ENCODE data around the gene PAQR7.

The PAQR7 gene

GRCh38 chr1:25902462-25902861 is 27.0 kb upstream of the PAQR7 start:
- DNase-seq (ENCODE audit: low read depth in 2 of 2): no peak

GRCh38 chr1:25900219-25900618 is 24.7 kb upstream of the PAQR7 start:
- no peak for DNase-seq (ENCODE audit: low read depth in 2 of 2)

GRCh38 chr1:25899792-25900191 is 24.3 kb upstream of the PAQR7 start:
- DNase-seq (ENCODE audit: low read depth in 2 of 2): no peak

GRCh38 chr1:25898223-25899015 is 22.9 kb upstream of the PAQR7 start:
- no peak for DNase-seq (ENCODE audit: low read depth in 2 of 2)

GRCh38 chr1:25897754-25898153 is 22.2 kb upstream of the PAQR7 start:
- no peak for DNase-seq (ENCODE audit: low read depth in 2 of 2)

GRCh38 chr1:25896266-25896665 is 20.8 kb upstream of the PAQR7 start:
- no peak for DNase-seq (ENCODE audit: low read depth in 2 of 2)

GRCh38 chr1:25895365-25895990 is 20.0 kb upstream of the PAQR7 start:
- DNase-seq (ENCODE audit: low read depth in 2 of 2): peak; percentile 79 to 81

- DNase-seq (ENCODE audit: low read depth in 2 of 2): no peak
Measured at GRCh38 chr1:25893116-25893515, 17.6 kb upstream of the PAQR7 start.

GRCh38 chr1:25891606-25892005 is 16.1 kb upstream of the PAQR7 start:
- DNase-seq (ENCODE audit: low read depth in 2 of 2): no peak

- DNase-seq (ENCODE audit: low read depth in 2 of 2): no peak
Measured at GRCh38 chr1:25890239-25891034, 14.9 kb upstream of the PAQR7 start.

GRCh38 chr1:25889470-25889869 is 14.0 kb upstream of the PAQR7 start:
- DNase-seq (ENCODE audit: low read depth in 2 of 2): no peak

GRCh38 chr1:25888426-25888987 is 13.0 kb upstream of the PAQR7 start:
- no peak for DNase-seq (ENCODE audit: low read depth in 2 of 2)

GRCh38 chr1:25885602-25886001 is 10.1 kb upstream of the PAQR7 start:
- no peak for DNase-seq (ENCODE audit: low read depth in 2 of 2)

- DNase-seq (ENCODE audit: low read depth in 2 of 2): no peak
Measured at GRCh38 chr1:25881266-25881665, 5.8 kb upstream of the PAQR7 start.

- no peak for DNase-seq (ENCODE audit: low read depth in 2 of 2)
Measured at GRCh38 chr1:25880518-25880917, 5.0 kb upstream of the PAQR7 start.

- DNase-seq (ENCODE audit: low read depth in 2 of 2): no peak
Measured at GRCh38 chr1:25879675-25880074, 4.2 kb upstream of the PAQR7 start.

GRCh38 chr1:25878690-25879089 is 3.2 kb upstream of the PAQR7 start:
- DNase-seq (ENCODE audit: low read depth in 2 of 2): no peak

- DNase-seq (ENCODE audit: low read depth in 2 of 2): no peak
Measured at GRCh38 chr1:25877155-25877554, 1.6 kb upstream of the PAQR7 start.

- DNase-seq (ENCODE audit: low read depth in 2 of 2): no peak
Measured at GRCh38 chr1:25876693-25877077, 1.2 kb upstream of the PAQR7 start.

- no peak for DNase-seq (ENCODE audit: low read depth in 2 of 2)
Measured at GRCh38 chr1:25875856-25876692, 566 bp upstream of the PAQR7 start.

- DNase-seq (ENCODE audit: low read depth in 2 of 2): no peak
Measured at GRCh38 chr1:25874635-25875153, 814 bp downstream of the PAQR7 start.

All from stimulated activated CD4-positive, alpha-beta T cell treated with anti-CD3 and anti-CD28 coated beads, Interleukin-1b, Interleukin-23, amount 100 ng/mL, for 1 hour (primary cell).